ENCODE measurements around the gene ACOT13.

DNA sequence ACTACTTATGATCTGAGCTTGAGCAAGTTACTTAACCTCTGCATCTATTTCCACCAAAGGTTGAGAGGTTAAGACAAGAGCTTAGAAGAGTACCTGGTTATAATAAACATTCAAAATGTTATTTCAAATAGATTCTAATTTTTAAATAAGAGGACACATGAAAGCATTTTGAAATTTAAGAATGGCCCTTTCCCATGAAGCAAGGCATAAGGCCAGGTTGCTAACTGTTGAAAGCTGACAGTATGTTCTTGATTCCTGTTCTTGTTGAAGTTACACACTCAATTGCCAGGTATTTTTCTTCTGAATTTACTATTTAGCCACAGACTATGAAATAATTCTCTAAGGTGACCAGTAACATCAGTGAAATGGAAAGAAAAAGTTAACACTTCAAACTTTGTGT lies 37.6 kb downstream of the ACOT13 start:
- TF ChIP-seq, protein P1, sequence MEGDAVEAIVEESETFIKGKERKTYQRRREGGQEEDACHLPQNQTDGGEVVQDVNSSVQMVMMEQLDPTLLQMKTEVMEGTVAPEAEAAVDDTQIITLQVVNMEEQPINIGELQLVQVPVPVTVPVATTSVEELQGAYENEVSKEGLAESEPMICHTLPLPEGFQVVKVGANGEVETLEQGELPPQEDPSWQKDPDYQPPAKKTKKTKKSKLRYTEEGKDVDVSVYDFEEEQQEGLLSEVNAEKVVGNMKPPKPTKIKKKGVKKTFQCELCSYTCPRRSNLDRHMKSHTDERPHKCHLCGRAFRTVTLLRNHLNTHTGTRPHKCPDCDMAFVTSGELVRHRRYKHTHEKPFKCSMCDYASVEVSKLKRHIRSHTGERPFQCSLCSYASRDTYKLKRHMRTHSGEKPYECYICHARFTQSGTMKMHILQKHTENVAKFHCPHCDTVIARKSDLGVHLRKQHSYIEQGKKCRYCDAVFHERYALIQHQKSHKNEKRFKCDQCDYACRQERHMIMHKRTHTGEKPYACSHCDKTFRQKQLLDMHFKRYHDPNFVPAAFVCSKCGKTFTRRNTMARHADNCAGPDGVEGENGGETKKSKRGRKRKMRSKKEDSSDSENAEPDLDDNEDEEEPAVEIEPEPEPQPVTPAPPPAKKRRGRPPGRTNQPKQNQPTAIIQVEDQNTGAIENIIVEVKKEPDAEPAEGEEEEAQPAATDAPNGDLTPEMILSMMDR (IDR thresholded peaks at IDR 0.05; ENCODE audit: low read depth, low read length, poor library complexity, severe bottlenecking) = no peak
- TF ChIP-seq EZH2phosphoT487 (IDR thresholded peaks at IDR 0.05; ENCODE audit: borderline replicate concordance, low read length) = no peak
